HG02588 (cell line): ENCODE results near the gene ARPP21.

ENCODE experiments used
- ATAC-seq: cut with Tn5 transposase; IDR thresholded peaks from one replicate; pipeline ENCODE4 v1.9.1; 2021; ENCODE audit warnings: mild to moderate bottlenecking, moderate library complexity; ENCODE audit not compliant: unreplicated experiment

The ARPP21 gene

DNA sequence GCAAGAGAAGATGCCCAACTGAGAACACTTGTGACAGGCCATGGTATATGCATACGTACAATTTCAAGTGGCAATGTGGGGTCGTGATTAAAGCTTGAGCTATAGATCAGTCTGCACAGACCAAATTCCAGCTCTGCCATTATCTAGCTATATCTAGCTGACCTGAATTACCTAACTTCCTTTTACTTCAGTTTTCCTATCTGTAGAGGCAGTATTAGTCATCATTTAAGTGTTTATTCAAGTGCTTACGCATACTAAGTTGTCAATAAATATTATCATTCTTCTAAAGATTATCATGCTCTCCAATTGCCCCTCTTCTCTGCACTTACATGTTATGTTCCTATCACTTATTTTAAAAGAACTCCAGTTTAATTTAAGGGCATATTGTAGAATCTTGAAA, 87.9 kb downstream of the ARPP21 start:
- ATAC-seq = no peak

DNA sequence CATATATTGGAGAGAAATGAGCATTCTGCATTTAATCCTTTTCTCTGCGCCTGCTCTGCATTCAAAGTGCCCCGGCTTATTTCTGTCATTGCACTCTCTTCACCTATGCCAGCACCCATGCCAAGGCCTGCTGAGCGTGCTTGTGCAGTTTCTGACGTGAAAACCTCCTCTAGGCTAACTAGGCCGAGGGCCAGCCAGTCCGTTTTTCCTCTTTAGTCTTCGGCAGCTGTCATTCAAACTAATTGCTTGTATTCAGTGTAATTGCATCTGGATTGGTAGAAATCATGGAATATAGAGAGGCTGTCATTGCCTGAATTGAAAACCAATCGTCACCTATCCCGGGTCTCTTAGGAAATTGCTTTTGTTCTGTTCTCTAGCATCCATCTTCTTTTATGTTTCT, 94.0 kb downstream of the ARPP21 start:
- no peak for ATAC-seq

DNA sequence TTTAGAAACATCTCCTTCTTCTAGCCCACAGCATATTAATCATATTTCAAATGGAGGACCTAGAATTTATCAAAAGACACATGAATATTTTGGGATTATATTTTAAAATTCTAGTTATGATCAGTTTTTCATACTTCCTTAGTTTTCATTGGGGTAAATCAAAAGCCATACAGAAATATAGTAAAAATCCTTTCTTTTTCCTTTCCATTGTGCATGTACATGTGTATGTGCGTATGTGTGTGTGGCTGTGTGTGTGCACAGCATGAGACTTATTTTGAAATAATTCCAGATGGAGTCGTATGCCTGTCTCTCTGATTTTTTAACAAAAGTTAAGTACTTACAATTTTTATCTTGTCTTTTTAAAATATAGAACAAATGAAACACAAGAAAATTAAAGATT, 94.5 kb downstream of the ARPP21 start:
- no peak for ATAC-seq

DNA sequence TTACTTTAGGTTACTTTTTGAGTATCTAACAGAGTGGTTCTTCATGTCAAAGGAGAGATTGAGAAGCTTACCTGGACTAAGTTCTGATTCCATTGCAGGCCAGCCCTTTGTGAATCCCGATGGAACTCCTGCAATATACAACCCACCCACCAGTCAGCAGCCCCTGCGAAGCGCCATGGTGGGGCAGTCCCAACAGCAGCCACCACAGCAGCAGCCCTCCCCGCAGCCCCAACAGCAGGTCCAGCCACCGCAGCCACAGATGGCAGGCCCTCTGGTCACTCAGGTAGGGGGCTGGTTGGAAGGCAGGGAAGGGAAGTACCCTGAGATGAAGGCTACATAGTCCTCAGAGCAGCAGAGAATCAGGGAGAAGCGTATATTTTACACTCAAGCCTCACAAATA, 97.8 kb downstream of the ARPP21 start:
- ATAC-seq = no peak

DNA sequence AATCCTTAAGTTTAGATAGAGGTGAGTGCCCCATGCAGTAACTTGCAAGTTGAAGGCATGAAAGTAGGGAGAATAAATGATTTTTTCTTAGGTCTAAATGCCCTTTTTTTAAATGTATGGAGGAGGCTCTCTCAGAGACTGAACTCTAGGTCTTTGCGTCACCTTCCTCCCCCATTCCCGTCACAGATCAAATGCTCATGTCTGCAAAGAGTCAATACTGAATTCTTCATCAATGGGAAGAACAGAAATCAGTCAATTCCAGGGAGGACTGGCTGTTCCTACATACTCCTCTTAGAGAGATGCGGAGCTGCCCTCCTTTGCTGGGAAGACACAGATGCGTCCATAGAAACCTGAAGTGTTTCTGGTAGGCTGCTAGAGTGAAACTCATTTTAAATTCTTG, 98.2 kb downstream of the ARPP21 start:
- no peak for ATAC-seq

DNA sequence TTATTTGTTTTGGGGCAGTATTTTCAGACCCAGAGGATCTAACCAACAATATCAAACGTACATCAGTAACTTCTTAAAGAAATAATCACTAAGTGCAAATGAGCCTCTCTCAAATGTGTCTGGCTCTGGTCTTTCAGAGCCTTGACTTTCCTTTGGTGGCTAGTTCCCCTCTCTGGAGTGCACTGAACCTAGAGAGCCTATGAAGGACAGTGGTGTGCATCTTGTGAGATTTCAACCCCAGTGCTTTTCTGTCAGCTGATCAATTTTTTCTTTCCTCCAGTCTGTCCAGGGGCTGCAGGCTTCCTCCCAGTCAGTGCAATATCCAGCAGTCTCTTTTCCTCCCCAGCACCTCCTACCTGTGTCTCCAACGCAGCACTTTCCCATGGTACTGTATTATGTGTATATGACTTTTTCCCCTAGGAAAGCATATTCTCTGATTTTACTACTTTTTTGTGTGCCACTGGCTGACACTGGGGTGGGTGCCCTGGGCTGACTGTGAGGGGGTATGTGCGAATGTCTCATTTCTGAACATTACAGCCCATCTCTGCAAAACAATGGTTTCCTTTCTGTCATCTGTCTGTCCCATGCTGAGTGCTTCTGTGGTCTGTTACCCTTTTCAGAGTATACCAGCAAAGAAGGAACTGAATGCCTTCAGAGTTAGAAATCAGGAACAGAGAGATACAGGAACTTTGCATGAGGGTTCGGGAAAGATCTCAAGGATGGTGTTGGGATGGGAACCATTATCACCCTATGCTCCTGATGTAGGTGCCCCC, 98.8 kb downstream of the ARPP21 start:
- no peak for ATAC-seq

DNA sequence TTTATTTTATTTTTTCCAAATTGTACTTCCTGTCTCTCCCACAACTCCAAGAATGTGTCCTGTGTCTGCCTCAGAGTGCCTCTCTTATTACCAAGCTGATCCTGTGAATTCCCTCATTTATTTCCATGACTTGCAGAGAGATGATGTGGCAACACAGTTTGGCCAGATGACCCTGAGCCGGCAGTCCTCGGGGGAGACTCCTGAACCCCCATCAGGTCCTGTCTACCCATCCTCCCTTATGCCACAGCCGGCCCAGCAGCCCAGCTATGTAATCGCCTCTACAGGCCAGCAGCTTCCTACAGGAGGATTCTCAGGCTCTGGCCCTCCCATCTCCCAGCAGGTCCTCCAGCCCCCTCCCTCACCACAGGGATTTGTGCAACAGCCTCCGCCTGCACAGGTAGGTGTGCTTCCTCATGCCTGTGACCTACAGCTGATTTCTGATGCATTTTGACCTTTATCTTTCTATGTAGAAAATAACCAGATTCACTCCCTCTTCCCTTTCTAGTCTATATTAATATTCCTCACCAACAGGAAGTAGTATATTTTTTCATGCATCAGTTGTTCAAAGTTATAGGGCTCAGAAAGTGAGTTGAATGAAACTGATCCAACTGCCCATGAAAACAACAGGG, 100.0 kb downstream of the ARPP21 start:
- no peak for ATAC-seq

DNA sequence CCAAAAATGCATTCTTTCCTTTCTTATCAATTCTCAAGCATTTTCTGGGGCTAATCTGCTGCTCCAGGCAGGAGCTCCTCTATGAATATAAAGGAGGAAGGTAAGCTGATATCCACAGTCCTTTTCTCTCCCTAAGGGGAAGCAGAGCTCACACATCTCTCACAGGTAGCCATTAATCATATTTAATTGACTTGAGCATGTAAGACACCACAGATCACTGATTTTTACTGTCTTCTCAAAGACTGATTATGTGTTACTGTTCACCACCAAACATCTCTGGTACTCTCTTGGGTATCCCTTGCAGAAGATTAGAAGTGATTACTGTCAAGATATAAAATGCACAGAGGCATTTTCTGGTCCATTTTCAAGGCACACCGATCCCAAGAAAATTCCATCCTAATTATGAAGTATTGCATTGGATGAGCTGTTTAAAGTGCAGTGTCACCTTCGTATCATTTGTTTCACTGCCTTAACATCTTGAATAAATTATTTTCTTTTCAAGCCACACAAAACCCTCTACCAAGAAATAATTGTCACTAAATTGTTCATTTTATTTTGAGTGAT, 100.7 kb downstream of the ARPP21 start:
- ATAC-seq = no peak

DNA sequence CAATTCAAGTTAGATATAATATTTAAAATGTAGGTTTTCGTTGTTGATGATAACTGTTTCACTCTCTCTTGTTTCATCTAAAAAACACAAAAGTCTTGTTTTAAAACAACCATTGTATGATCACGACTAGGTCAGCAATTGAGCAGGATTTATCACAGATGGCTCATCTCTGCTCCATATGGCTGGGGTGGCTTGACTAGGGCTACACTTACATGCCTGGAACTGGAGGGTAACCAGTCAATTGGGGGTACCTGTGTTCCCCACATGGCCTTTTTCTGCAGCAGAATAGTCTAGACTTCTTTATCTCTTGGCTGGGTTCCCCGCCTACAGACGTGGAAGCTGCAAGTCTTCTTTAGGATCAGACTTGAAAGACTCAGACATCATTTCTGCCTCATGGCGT, 103.9 kb downstream of the ARPP21 start:
- ATAC-seq = no peak

DNA sequence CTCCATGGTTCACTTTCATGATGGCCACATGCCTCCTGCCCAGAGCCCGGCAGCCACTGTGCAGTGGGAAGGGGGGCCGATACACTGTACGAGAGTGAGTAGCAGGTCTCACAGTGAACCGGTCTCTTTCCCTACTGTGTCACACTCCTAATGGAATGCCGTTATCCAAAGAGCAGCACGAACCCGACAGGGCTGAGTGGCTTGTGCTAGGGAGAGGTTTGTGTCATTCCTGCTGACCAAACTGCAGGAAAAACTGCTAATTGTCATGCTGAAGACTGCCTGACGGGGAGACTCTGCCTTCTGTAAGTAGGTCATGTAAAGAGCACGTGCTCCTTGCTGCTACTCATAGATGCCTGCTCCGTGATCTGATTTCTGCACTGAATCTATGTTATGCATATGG, 105.1 kb downstream of the ARPP21 start:
- no peak for ATAC-seq

DNA sequence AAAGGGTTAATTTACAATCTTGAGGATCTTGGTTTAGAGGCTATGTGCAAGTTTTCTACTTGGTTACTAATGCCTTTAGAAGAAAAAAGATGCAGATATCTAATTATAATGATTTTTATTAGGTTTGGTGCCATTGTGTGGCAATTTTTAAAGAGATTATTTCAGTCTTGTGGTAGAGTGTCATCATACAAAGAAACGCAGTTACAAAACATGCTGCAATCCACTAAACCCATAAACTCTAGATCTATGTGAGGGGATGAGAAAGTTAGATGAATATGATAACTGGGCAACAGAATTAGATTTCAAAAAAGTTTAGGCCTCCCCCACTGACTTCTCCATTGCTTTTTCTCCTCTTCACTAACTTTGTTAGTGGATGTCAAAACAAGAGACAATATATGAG, 106.0 kb downstream of the ARPP21 start:
- ATAC-seq = no peak

DNA sequence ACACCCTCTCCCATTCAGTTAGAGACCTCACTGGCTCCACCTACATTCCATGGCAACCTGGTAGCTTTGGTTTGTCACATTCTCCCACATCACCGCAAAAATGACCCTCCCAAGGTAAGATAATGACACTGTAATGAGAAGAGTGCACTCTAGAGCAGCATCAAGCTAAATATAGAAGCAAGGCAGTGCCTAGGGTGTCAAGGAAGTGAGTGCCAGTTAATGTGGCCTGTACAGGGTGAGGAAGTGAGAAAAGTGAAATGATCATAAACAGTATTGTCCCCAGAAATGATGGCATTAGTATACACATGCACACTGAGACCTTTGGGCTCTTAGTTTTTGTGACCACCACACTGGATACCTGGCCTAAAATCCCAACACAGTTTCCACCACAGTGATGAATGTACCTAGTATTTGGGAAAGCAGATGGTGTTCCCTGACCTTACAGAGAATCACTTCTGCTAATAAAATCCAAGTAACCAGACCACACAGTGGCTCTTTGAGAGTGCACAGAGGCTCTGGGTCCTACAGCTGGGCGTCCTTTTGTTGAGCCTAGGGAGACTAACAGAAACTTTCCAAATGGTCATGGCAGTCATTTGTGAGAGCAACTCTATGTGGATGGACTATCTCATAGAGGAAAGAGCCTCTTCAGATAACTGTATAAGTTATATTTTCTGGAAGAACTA, 106.6 kb downstream of the ARPP21 start:
- ATAC-seq = no peak

DNA sequence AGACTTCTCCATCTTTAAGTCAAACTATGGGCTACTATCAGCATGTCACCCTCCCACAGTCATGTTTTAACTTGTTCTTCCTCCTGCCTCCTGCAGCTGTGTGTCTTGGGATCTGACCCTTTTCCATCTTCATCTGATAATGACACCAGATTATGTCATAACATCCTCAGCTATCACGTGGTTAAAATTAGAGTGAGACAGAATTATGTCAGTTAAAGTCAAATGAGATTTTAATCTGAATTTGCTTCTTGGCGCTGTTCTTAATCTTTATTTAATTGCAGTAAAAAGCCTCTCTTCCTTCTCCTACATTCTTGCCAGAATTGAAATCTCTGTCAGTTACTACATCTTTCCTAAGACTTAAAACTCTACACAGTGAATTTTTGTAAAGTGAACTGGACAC, 107.2 kb downstream of the ARPP21 start:
- ATAC-seq = no peak

DNA sequence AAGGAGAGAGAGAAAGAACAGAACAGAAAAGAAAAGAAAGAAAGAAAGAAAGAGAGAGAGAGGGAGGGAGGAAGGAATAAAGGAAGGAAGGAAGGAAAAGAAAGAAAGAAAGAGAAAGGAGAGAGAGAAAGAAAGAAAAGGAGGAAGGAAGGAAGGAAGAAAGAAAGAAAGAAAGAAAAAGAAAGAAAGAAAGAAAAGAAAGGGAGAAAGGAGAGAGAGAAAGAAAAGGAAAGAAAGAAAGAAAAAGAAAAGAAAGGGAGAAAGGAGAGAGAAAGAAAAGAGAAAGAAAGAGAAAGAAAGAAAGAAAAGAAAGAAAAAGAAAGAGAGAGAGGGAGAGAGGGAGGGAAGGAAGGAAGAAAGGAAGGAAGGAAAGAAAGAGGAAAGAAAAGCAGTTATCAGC, 108.8 kb downstream of the ARPP21 start:
- no peak for ATAC-seq

DNA sequence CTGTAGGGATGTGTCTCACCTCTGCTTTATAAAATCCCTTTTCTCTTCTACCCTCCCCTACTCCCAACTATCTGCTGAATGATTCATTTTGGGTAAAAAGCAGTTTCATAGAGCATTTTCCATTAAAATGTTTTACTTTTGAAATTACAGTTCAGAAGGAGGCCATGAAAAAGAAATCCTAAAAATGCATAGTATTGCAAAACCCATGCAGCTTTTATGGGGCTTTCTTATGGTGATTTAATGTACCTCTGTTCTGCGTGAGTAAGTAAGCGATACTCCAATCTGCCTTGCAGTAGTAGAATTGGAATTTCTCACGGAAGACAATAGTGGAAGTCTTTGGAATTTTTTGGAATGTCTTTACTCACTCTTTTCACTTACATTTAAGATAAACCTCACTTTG, 111.9 kb downstream of the ARPP21 start:
- ATAC-seq = no peak

DNA sequence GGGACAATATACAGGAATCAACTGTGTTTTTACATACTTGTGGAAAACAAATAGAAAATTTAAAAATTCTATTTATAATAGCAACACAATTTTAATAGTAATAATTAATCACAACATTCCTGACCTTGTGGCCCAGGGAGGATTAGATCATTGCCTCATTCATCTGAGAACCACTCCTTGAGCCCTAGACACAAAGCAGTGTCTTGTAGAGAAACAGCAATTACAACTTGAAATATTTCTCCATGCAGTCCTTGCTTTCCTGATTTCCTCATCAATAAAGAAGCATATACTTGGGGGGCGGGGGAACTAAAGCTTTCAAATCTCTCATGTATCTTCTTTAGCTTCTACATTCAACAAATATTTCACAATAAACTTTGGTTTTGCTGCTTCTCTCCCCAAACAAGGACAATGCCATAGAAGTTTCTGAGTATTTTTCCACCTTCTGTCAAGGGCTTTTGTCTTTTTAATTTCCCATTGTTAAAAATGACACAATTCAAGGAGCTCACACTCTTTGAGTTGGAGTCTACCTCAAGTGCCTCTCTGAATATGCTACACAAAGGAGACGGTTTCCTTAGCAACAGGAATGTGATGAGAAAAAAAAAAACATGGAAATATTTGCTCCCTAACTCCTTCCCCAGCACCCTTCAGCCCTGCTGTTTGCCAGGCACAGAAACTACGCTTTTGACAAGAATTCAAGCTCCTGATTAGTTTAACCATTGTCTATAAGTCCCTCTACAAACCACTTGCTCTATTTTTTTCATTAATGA, 118.8 kb downstream of the ARPP21 start:
- ATAC-seq = no peak

DNA sequence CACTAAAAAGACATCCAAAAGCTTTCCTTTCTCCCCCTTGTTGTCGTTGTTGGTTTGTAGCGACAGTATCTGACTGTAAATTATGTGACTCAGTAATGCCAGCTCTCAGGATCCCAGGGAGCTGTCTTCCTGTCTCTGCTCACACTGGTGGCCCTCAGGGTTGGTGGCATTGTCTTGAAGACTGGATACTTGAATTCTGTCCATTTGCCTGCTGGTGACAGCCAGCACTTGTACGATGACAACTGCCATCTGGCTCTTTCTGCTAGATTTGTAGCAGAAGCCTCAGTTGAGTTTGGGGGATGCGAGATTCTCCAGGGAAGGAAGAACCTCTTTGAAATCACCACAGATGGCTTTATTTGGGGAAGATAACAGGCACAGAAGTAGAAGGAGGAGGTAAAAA, 120.8 kb downstream of the ARPP21 start:
- no peak for ATAC-seq

DNA sequence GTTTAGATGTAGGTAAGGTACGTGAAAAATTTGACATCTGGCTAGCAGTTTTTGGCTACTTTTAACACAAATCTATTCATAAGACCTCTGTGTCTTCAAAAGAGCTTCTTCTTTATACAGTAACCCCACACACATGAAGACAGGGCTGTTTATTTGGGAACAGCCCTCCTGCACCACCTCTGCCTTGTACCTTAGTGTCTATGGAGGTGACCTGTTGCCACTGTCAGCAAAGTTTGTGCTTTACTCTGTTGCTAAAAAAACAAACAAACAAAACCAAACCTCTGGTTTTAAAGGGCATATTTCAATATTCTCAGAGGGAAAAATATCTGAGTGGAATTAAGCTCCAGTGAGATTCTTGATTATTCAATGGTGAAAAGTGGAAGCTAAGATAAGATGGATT, 122.0 kb downstream of the ARPP21 start:
- no peak for ATAC-seq

DNA sequence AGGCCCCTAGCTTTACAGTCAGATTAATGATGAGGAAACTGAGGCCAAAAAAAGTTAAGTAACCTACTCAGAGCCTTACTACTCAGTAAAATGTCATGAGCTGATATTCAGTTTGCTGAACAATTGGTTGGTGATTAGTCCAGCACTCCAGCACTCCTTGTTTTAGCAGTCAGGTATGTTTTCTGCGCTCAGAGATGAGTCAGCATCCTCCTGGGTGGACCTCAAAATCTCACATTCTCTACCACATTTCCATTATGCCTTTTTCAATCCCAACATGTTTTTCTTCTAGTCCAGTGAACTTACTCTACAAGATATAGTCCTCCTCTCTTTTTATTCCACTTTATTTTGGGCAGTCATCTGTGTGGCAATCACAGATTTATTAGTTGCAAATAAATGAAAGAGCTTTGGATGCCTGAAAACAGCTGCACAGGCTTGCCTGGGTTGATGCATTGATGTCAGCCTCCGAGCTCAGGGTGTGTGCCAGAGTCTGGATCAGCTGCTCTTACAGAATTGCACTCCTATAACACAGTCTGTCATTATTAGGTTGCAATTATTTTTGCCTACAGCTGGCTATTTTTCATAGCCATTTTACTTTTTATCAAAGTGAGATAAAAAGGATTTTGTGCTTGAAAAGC, 133.2 kb downstream of the ARPP21 start:
- ATAC-seq = no peak

DNA sequence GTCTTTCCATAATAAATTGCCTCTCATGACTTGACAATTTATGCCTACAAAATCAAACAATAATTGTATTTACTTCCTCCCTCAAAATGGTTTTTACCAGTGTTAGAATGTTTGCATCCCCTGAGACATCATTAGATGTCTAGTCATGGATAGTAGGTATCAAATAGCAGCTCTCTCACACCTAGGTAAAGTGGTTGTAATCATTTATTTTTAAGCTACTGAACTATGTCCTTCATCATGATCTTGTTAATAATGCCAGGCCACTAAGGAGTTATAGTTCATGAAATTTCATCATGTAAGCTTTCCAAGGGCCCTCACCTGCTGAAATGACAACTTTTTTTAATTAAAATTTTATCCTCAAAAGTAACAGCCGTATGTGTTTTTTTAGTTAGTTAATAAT, 134.1 kb downstream of the ARPP21 start:
- no peak for ATAC-seq

DNA sequence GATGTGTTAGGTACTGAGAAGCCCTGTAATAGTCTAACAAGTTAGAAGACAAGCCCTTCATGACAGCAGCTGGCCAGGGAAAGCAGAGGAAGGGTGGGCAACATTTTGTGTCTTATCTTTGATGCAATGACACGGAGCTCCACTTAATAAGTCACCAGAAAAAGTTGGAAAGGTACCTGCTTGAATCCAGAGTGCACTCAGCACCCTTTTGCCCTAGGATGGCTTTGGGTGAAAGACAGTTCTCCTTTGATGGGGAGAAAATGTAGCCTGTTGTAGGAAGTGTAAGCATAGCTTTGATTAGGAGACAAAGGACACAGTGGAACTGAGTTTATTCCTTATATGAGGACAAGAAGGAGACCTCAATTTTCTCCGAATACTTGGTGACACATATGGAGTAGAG, 137.0 kb downstream of the ARPP21 start:
- no peak for ATAC-seq
